Activated CD8-positive, alpha-beta memory T cell treated with anti-CD3 and anti-CD28 coated beads for 1 hour (primary cell): ENCODE results near the gene PDZK1IP1.
"Not testable (repeated sequence)": the region's sequence is repeated elsewhere in the genome, so short reads cannot be mapped to it uniquely, and the experiment has no call there.

Experiments used
- DNase-seq, 2 donors: peaks; one replicate each; pipeline ENCODE4 v3.0.0-alpha.2; 2020; ENCODE audit warnings: low read depth in 1 of 2; ENCODE audit errors: extremely low read depth in 1 of 2

The PDZK1IP1 gene

GRCh38 chr1:47181955-47182675 lies 7.7 kb downstream of the PDZK1IP1 start:
- no peak for DNase-seq

DNA sequence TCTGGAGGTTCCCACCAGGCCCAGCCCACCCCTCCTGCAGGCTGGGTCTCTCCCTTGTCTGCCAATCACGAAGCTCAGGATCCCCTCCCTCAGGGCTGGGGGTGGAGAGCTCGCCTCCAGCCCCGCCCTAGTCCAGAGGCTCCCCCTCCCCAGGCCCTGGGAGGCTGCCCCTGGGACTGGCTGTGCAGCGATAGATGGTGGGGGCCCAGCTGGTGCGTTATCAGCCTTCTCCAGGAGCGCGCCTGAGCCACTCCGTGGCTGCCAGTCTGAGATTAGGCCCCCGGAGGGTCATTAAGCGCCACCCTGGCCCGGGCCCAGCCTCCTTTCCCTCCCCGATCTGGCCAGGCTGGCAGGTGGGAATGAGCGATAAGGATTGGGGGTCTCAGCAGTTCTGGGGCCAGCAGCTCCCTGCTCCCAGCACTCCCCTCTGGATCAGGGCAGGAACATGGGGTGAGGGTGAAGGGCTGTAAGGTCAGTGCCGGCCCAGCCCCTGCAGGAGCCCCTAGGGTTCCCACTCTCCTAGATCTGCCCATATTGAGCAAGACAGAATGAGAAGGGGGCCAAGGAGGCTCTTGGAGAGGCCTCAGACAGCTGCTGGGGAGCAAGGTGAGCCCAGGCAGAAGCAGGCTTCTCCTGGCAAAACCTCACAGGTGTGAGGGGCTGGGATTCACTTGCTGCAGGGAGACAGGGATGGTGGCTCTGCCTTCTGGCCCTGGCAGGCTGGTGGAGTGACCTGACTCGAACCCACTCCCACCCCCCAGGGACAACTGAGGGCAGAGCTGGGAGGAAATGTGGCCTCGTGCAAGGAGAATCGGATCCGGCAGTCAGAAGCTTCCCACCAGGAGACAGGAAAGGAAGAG lies 8.5 kb downstream of the PDZK1IP1 start:
- DNase-seq = no peak

DNA sequence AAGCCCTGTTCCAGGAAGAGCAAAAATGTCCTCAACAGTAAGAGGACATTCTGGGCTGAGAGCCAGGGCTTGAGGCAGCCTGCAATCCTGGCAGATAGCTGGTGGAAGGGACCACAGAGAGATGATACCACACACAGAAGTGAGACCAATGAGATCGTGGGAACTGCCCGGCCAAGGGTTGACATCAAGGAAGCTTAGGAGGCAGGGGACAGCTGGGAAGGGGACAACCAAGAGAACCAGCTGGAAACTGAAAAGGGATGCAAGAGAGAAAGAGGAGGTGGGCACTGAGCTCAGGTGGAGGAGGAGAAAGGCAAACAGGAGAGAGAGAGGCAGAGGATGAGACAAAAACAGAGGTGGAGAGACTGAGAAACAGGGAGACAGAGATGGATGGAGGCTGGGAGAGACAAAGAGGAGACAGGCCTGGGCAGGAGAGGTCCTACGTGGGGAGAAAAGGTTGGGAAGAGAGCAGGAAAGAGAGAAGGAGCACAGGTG lies 9.2 kb downstream of the PDZK1IP1 start:
- no peak for DNase-seq

DNA sequence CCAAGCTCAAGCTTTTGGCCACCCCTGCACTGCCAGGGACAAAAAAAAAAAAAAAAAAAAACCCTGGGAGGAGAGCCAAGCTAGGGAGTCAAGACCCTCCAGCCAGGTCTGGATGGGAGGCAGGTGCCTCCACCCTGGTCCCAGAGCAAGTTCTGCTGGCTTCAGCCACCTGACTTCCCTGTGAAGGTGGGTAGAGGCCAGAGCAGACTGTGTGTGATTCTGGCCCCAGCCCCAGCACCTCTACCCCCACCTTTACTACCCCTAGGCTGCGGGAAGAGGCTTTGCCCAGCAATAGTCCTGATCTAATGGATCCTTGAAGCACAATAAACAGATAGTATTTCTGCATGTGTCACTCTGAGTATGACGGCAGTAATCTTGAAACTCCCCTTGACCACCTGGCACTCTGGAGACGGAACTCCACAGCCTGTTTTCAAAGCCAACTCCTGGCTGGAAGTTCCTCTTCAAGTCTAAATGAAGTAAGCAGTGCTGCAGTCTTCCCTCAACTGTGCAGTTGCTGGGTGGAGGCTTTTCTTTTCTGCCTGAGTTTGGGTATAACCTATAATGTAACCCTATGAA lies 9.8 kb downstream of the PDZK1IP1 start:
- DNase-seq = no peak

GRCh38 chr1:47179017-47179987 lies 10.5 kb downstream of the PDZK1IP1 start:
- peak; percentile 12 to 54 for DNase-seq

GRCh38 chr1:47178654-47179016 lies 11.2 kb downstream of the PDZK1IP1 start:
- no peak for DNase-seq

GRCh38 chr1:47178020-47178419 lies 11.8 kb downstream of the PDZK1IP1 start:
- DNase-seq = no peak

DNA sequence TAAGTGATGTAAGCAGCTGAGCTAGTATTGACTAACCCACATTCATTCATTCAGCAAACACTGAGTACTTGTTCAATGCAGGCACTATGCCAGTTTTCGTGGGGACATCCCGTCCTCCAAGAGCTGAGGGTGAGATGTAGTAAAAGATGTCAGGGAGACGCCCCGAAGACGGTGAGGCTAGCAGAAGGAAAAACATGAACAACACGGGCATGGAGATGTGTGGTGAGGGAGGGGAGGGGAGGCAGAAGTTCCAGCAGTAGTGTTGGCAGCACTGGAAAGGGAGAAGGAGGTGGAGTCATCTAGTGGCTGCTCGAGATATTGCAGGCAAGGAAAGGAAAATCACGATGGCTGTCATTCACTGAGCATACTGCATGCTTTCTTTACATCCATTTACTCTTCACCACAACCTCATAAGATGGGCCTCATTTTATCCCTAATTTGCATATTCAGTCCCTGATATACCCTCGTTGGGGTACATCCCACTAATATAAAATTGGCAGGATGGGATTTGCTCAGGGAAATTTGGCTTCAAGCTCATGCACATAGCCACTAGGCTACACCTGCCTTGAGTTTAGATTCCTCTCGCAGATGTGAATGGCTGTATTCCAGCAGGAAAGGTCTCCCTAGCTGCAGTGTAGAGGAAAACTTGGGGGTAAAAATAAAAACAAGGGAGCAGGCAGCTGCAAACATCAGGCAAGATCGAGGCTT lies 14.5 kb downstream of the PDZK1IP1 start:
- no peak for DNase-seq

GRCh38 chr1:47174656-47175020 lies 15.2 kb downstream of the PDZK1IP1 start:
- DNase-seq = no peak

DNA sequence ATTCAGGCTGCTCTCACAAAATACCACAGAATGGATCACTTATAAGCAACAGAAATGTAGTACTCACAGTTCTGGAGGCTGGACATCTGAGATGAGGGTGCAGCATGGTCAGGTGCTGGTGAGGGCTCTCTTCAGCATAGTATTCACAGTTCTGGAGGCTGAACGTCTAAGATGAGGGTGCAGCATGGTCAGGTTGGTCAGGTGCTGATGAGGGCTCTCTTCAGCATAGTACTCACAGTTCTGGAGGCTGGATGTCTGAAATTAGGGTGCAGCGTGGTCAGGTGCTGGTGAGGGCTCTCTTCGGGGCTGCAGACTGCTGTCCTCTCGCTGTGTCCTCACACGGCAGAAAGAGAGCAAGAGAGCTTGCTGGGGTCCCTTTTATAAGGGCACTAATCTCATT lies 17.1 kb downstream of the PDZK1IP1 start:
- DNase-seq = no peak

DNA sequence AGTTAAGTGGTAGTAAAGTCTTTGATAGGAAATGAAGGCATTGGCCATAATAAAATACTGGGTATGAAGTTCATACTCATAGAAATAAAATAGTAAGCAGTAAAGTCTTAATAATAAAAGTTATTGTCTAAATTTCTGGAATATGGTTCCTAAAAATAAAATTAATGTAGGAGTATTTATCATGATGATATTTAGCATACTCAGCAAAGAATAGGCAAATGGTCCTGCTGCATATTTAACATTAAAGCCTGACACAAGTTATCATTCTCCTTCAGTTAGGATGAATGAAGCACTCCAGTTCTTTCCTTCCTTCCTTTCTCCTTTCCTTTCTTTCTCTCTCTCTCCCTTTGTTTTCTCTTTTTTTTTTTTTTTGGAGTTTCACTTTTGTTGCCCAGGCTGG lies 25.3 kb downstream of the PDZK1IP1 start:
- DNase-seq = no peak

DNA sequence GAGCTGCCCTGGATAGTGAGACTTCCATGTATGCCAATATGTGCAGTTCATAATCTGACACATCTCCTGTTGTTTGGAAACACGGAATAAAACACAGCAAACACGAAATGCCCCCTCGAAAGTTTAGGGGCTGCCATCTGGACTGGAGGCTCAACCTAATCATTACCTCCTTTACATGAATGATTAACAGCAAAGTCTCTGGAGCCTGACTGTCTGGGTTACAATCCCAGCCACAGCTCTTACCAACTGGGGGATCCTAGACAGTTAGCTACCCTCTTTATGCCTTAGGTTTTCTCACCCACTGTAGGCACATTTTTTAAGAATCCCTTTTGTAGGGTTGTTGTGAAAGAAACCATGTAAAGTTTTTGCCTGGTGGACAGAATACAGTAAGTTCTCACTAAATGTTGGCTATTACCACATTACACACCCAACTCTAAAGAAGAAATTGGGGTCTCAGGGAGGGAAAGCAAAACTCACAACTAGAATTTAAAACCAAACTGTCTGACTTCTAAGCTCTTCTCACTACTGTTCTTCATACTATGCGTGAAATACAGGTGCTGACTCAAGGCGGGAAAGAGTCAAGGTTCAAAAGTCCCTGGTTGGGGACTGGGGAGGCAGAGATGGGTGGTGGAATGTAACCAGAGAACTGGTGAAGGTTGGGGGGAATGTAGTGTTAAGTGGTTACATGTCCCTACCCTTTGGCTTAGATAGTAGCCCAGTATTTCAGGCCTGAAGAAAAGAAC lies 28.4 kb downstream of the PDZK1IP1 start:
- DNase-seq = no peak

DNA sequence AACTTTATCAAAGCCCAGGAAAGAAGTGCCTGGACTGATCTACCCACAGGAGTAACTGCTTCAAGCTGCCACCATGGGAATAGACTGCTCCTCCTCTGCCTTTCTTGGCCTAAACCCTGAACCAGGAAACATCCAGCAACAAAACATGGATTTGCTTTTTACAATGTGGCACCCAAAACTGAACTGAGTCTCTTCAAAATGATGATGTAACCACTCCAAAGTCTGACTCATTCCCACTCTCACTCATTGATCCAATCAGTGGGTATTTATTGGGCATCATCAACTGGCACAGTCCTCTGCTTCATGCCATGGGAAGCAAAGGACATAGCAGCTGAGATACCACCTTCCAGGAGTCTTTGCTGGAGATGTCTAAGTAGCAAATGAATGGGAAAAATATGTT lies 29.1 kb downstream of the PDZK1IP1 start:
- no peak for DNase-seq

DNA sequence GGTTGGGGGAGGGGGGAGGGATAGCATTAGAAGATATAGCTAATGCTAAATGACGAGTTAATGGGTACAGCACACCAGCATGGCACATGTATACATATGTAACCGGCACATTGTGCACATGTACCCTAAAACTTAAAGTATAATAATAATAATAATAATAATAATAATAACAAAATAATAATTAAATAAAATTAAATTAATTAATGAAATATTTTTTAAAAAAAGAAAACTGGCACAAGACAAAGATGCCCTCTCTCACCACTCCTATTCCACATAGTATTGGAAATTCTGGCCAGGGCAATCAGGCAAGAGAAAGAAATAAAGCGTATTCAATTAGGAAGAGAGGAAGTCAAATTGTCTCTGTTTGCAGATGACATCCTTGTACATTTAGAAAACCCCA lies 31.9 kb downstream of the PDZK1IP1 start:
- DNase-seq = not testable (repeated sequence)

DNA sequence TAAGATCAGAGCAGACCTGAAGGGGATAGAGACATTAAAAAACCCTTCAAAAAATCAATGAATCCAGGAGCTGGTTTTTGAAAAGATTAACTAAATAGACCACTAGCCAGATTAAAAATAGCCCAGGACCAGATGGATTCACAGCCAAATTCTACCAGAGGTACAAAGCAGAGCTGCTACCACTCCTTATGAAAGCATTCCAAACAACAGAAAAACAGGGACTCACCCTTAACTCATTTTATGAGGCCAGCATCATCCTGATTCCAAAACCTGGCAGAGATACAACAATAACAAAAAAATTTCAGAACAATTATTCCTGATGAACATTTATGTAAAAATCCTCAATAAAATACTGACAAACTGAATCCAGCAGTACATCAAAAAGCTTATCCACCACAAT lies 33.4 kb downstream of the PDZK1IP1 start:
- not testable (repeated sequence) for DNase-seq

DNA sequence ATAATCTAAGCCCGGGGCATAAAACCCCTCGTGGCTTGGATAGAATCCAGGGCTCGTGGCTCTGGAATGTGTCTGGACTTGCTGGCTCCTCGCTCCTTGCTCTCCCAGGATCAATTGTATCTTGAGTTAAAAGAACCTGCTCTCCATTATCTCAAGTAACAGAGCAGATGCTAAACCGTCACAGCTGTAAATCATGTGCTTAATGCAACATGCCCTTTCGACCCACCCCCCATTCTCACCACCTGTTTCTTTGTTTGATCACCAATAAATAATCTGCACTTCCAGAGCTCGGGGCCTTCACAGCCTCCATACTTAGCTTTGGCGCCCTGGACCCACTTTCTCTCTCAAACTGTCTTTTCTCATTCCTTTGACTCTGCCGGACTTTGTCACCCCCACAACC lies 40.7 kb downstream of the PDZK1IP1 start:
- DNase-seq = not testable (repeated sequence)

DNA sequence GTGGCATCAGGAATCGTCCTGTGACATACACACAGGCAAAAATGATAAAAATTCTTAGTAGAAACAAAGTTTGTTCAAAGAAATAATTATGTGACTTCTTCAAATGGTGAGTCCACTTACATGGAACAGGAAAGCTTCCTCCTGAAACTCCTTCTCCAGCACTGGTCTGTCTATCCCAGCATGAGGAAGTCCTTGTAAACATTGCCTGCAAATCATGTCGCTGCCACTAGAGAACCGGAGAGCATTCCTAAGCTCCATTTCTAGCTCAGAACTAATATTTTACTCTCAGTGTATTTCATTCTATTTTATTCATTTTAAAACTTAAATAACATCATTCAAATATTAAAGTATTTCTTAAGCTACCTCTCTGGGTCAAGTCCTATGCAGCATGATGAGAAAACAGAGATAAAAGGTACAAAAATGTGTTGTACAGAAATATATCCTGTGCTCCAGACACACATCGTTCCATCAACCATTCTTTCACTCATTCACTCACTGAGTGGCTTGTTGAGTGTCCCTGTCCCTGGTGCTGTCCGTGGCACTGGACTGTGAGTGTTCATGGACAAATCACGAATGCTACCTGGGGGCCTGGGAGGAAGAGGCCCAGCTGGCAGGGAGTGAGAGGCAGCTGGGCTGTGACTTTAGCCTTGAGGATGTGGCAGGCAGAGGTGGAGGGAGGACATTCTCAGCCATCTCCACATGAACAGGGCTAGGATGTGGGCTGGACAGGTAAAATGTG lies 42.6 kb downstream of the PDZK1IP1 start:
- no peak for DNase-seq

- DNase-seq = not testable (repeated sequence)
These were observed 43.3 kb downstream of the PDZK1IP1 start for GRCh38 chr1:47146495-47146894.

DNA sequence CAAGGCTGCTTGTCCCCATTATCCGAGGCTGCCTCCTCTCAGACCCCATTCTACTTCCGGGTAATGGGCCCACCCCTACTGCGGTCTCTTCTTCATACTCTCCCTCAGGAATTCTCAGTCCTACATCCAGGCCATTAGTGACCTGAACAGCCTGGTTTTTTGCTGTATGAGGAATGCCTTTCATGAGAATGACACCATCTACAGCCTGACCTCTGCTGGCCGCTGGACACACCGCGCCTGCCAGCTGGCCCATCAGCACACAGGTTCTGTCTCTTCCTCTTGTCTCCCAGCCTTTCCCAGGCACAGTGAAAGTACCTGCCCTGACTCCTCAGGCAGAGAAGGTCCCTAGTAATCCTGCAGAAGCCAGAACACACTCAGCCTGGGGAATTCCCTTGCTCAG lies 46.2 kb downstream of the PDZK1IP1 start:
- DNase-seq = not testable (repeated sequence)
